HG03442 (cell line): ENCODE results near the gene ZNF362.
"Not testable (repeated sequence)": the region's sequence is repeated elsewhere in the genome, so short reads cannot be mapped to it uniquely, and the experiment has no call there.

ENCODE experiments used
- ATAC-seq: cut with Tn5 transposase; IDR thresholded peaks from one replicate; pipeline ENCODE4 v1.9.1; 2021; ENCODE audit warnings: mild to moderate bottlenecking, moderate library complexity; ENCODE audit not compliant: unreplicated experiment

Gene ZNF362, protein sequence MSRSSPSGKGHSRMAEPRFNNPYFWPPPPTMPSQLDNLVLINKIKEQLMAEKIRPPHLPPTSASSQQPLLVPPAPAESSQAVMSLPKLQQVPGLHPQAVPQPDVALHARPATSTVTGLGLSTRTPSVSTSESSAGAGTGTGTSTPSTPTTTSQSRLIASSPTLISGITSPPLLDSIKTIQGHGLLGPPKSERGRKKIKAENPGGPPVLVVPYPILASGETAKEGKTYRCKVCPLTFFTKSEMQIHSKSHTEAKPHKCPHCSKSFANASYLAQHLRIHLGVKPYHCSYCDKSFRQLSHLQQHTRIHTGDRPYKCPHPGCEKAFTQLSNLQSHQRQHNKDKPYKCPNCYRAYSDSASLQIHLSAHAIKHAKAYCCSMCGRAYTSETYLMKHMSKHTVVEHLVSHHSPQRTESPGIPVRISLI

GRCh38 chr1:33256471-33257206 lies at the start of gene ZNF362:
Gene ZNF362 (plus strand): TSS chr1:33256492. CDS start chr1:33270575, 14,083 bp downstream.
- ATAC-seq: peak; percentile 48

- ATAC-seq: no peak
Measured at GRCh38 chr1:33211972-33212371, 44.3 kb upstream of the ZNF362 start.

GRCh38 chr1:33219886-33220661 lies 36.2 kb upstream of the ZNF362 start:
- no peak for ATAC-seq

- ATAC-seq: no peak
Measured at GRCh38 chr1:33220676-33221384, 35.5 kb upstream of the ZNF362 start.

GRCh38 chr1:33221385-33221758 lies 34.9 kb upstream of the ZNF362 start:
- ATAC-seq: no peak

DNA sequence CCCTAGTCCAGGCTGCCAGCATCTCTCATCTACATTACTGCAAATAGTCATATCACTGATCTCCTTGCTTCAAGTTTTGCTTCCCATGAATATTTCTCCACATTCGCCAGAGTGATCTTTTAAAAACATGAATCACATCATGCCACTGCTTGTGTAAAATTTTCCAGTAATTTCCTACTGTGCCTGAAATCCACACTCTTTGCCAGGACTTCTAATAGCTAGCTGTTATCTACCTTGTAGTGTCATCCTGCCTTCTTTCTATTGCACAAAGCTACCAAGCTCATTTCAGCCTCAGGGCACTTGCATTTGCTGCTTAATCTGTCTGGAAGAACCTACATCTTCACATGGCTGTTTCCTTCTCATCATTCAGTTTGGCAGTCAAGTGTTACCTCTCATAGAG lies 33.9 kb upstream of the ZNF362 start:
- no peak for ATAC-seq

- ATAC-seq: no peak
Measured at GRCh38 chr1:33224166-33224707, 32.1 kb upstream of the ZNF362 start.

DNA sequence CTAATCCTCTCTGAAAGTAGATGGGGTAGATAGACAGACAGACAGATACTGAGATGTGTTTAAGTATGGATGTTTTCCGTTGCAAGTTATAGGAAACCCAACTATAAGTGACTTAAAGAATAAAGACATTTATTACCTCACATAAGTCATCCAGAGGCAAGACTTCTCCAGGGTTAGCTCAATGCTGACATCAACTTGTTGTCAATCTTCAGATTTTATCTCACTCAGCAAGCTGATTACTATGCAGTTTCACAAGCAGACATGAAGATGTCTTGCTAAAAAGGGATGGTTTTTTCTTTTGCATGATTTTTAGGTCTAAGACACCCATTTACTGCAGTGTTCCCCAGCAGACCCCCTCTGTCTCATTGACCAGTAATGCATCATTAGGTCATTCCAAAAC lies 30.7 kb upstream of the ZNF362 start:
- ATAC-seq: no peak

DNA sequence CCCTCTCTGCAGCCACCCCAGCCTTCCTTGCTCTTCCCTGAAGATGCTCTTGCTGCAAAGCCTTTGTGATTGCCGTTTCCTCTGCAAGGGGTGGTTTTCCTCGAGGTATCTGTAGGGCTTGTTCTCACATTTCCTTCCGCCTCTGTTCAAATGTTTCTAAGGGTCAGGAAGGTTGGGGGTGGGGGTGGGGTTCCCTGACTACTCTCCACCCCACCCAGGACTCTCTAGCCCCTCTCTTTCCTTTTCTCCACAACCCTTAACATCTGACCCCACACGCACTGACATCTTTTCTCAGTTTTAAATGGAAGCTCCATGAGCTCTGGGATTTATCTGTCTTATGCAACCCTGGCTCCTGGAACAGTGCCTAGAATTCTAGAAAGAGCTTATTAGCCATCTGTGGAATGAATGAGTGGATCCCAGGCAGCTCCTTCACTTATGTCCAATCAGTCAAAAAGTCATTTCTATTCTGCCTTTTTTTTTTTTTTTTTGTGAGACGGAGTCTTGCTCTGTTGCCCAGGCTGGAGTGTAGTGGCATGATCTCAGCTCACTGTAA lies 27.3 kb upstream of the ZNF362 start:
- ATAC-seq: no peak

DNA sequence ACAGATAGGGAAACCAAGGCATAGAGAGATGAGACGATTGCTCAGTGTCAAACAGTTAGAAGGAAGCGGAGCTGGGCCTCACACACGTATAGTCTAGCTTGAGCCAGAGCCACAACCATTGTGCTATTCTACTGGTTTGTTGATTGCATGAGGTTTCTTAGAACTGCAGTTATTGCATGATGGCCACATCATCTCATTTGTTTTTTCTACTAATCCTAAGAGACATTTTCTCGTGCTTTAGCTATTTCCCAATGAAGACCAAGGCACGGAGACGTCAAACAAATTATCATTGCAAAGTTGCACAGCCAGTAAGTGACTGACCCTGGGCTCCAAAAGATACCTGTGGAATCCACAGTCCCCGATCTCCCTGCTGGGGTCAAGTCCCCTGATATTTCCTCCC lies 25.1 kb upstream of the ZNF362 start:
- ATAC-seq: no peak

DNA sequence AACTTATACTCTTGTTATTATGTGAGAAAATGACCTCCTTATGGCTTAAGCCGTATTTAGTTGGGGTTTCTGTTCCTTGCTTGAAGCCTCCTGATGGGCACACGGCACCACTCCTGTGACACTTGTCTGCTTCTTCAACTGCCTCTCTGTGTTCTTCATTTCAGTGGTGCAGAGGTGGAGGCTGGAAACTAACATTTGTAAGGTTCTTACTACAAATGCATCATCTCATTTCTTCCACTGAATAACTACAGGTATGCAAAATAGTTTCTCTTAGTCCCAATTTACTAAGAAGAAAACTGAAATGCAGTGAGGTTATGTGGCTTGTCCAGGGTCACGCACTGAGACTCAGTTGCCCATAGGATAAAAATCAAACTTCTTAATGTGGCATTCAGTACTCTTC lies 23.6 kb upstream of the ZNF362 start:
- no peak for ATAC-seq

DNA sequence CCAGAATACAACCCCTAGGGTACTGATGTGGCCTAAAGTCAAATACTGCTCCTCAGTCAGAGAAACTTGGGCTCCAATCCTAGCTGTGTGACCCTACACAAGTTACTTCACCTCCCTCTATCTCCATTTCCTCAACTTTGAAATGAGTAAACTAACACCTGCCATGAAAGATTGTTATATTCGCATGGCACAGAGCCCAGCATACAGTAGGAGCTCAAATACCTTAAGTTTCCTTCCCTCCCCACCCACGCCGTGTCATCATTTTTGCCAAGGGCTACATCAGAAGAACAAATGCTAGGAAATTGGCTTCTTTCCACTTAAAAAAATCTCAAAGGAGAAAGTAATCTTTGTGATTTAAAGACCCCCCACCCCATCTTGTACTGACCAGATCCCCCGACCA lies 22.2 kb upstream of the ZNF362 start:
- ATAC-seq: no peak

DNA sequence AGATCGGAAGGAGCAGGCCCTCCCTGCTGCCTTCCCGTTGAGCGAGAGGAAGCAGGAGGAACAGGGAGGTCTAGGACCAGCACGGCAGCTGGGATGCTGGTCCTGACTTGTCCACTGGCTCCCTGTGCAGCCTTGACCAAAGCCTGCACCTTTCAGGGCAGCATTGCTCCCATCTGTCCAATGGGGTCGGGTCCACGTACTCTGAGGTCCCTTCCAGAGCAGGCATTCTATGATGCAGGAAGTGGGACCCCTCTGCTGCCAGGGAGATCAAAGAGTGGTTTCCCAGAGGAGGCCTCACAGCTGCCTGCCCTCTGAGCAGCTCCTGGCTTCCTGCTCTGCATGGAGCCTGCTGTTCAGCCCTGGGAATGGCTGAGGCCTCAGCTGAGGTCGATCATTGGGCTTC lies 21.7 kb upstream of the ZNF362 start:
- ATAC-seq: no peak

DNA sequence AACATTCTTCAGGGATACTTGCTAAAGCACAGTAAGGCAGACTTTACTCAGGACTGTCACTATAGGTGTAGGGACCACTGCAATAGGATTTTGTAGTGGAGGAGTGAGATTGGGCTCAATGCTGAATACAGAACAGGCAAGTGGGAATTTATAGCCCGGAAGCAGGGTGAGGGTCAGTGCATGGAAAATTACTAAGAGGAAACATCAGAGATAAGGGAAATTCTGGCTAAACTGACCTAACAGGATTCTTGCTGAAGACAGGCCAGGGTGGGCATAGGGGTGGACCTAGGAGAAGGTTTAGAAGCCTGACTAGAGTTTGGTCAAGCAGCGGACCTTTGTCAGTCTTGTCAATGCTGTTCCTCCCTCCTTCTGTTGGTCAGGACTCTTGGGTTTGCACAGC lies 20.8 kb upstream of the ZNF362 start:
- ATAC-seq: no peak

GRCh38 chr1:33236498-33236897 lies 19.8 kb upstream of the ZNF362 start:
- no peak for ATAC-seq

DNA sequence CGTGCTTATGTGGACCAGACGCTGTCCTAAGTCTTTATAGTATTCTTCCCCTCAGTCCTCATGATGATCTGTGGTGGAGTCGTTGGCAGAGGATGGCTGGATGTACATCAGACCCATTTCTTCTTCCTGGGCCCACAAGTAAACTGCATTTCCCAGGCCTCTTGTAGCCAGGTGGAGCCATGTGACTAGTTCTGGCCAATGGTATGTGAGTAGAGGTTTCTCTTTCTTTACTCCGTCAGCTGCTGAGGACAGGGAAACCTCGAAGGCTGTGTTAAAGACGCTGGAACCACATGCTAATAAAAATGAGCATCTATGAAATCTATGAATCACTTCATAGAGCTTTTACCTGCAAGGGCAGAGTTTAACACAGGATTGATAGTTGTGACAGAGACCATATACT lies 18.7 kb upstream of the ZNF362 start:
- ATAC-seq: no peak

- not testable (repeated sequence) for ATAC-seq
Measured at GRCh38 chr1:33238194-33238724, 18.0 kb upstream of the ZNF362 start.

DNA sequence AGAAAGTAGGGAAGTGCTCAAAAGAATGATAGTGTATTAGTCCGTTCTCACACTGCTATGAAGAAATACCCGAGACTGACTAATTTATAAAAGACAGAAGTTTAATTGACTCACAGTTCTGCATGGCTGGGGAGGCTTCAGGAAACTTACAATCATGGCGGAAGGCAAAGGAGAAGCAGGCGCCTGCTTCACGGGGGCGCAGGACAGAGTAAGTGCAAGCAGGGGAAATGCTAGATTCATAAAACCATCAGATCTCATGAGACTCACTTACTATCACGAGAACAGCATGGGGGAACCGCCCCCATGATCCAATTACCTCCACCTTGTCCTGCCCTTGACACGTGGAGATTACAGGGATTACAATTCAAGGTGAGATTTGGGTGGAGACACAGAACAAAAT lies 16.9 kb upstream of the ZNF362 start:
- not testable (repeated sequence) for ATAC-seq

- ATAC-seq: no peak
Measured at GRCh38 chr1:33241866-33242265, 14.4 kb upstream of the ZNF362 start.

GRCh38 chr1:33242652-33243051 lies 13.6 kb upstream of the ZNF362 start:
- ATAC-seq: no peak
